Glomerular visceral epithelial cell (primary cell): ENCODE measurements around the gene CNTFR.

ENCODE experiments used
- DNase-seq: peaks from one replicate; pipeline ENCODE4 v3.0.0-alpha.2; 2016; ENCODE audit errors: extremely low spot score

Gene CNTFR

GRCh38 chr9:34620061-34620994 lies 30.8 kb upstream of the CNTFR start, which contains the start of gene DCTN3:
TSS of gene DCTN3 (minus strand) at chr9:34620495. CDS start at chr9:34620464, 31 bp downstream.
- DNase-seq: peak; percentile 91

GRCh38 chr9:34615132-34615531 lies 25.6 kb upstream of the CNTFR start:
- no peak for DNase-seq

GRCh38 chr9:34612788-34613390 lies 23.4 kb upstream of the CNTFR start:
- peak; percentile 73 for DNase-seq

- peak; percentile 89 for DNase-seq
These were observed 22.6 kb upstream of the CNTFR start, which contains the start of gene RPP25L for GRCh38 chr9:34611811-34612787. TSS of gene RPP25L (minus strand) at chr9:34612097. CDS start at chr9:34611296, 801 bp downstream.

GRCh38 chr9:34611251-34611810 lies 21.8 kb upstream of the CNTFR start:
- no peak for DNase-seq

- DNase-seq: no peak
These were observed 21.1 kb upstream of the CNTFR start for GRCh38 chr9:34610434-34611206.

- DNase-seq: no peak
These were observed 17.8 kb upstream of the CNTFR start for GRCh38 chr9:34607331-34607730.

GRCh38 chr9:34606905-34607304 lies 17.4 kb upstream of the CNTFR start:
- DNase-seq: no peak

DNA sequence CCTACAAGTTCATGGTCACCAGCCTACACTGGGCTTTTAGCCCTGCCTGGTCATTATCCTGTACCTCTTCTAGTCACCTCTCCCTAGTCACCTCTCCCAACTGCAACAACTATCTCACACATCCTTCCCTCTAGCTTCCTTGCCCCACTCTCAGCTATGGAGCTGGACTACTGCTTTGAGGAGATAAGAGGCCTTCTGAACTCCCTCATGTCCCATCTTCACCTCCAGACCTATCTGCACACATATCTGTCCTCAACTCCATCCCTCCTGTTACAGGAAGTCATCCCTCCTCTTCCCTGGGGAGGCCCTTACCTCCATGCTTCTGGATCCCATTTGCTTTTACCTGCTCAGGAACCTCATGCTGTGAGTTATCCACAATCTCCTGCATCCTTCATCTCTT lies 16.7 kb upstream of the CNTFR start:
- DNase-seq: no peak

GRCh38 chr9:34603610-34604231 lies 14.2 kb upstream of the CNTFR start:
- peak; percentile 76 for DNase-seq

GRCh38 chr9:34601937-34602573 lies 12.5 kb upstream of the CNTFR start:
- no peak for DNase-seq

GRCh38 chr9:34600908-34601307 lies 11.4 kb upstream of the CNTFR start:
- DNase-seq: no peak

GRCh38 chr9:34599546-34599945 lies 10.0 kb upstream of the CNTFR start:
- DNase-seq: no peak

DNA sequence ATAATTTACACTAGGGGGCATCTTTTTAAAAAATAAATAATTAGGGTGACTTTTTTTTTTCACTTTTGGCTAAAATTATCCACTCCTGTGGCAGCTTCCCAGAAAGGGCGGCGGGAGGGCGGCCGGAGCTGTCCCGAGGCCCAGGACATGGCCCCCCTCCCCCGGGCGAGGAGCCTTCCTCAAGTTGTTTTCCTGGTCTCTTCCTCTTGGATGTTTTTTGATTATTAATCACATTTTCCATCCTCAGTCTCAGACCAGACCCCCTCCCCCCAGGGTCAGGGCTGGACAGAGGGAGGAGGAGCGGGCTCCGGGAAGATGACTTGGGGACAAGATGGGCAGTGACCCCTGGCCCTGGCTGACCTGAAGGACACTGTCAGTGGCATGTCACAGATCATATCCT lies 4.7 kb upstream of the CNTFR start:
- DNase-seq: no peak

GRCh38 chr9:34592895-34593601 lies 3.5 kb upstream of the CNTFR start:
- DNase-seq: no peak

GRCh38 chr9:34591917-34592866 lies 2.7 kb upstream of the CNTFR start:
- no peak for DNase-seq

- DNase-seq: peak; percentile 77
These were observed 1.9 kb upstream of the CNTFR start for GRCh38 chr9:34591248-34591916.
